ENCODE results near the gene SLC25A41.

SLC25A41 gene

DNA sequence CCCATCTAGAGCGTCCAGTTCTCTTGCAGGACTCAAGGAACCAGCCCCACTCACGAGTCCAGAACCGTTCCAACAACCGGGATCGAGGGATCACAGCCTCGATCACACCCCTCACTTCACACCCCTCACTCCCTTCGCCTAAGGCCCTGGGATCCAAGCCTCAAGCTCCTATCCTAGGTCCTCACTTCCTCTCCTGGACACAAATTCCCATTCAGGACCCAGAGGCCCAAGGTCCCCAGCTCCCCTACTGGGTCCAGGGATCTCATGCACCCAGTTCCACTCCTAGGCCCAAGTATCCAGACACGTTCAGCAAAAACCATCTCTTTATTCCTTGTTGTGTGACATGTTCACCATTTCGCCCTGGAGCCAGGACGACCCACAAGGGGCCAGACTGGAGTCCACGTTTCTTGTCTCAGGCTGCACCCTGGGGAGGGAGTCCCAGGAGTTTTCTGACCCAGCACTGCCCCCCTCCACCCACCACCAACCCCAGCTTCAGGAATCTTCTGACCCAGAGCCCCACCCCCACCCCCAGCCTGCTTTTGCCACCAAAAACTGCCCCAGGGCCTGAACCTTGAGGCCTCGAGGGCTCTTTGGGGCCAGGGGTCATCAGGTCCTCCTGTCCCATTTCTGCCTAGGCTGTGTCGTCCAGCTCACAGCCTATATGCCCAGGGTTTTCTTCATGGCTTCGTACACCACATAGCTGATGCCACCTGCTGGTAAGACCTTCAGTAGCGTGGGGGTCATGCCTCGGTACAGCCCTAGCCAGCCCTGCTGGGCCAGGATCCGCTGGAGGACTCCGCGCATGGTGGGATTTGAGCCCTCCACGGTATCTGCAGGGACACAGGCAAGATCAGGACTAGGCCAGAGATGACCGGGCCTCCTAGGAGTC is 7.6 kb downstream of the SLC25A41 start:
- DNase-seq = peak; percentile 68

DNA sequence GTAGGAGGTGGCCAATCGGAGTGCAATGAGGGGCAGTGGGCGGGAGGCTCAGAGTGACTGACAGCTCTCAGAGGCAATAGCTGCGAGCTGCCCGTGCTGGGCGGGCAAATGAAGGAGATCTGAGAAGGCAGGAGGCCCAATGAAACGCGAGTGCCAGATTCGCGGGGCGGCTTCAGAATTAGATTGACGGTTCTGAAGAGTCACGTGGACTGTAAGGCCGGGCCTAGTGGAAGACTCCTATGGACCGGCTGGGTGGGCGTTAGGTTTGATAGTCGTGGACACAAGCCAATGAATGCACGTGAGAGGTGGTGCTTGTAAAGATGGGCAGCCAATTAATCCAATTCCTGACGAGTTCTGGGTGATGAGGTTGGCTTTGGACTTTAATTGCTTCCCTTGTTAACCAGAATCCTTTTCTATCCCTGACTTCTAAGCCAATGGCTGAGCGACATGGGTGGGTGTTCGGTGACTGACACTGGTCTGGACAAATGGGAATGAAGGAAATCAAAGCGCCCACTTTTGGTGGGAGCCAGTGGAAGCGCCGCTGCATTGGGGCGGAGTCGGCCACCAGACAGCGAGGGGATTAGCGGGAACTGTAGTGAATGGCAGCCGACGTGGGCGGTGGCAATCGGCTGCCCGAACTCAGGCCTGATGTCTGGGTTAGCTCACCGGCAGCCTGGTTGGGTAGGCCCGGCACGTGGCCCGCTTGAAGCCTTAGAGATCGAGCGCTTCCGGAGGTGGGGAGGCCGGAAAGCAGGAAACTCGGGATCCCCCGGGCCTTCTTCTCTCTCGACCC is 8.4 kb downstream of the SLC25A41 start:
- DNase-seq = peak; percentile 100

DNA sequence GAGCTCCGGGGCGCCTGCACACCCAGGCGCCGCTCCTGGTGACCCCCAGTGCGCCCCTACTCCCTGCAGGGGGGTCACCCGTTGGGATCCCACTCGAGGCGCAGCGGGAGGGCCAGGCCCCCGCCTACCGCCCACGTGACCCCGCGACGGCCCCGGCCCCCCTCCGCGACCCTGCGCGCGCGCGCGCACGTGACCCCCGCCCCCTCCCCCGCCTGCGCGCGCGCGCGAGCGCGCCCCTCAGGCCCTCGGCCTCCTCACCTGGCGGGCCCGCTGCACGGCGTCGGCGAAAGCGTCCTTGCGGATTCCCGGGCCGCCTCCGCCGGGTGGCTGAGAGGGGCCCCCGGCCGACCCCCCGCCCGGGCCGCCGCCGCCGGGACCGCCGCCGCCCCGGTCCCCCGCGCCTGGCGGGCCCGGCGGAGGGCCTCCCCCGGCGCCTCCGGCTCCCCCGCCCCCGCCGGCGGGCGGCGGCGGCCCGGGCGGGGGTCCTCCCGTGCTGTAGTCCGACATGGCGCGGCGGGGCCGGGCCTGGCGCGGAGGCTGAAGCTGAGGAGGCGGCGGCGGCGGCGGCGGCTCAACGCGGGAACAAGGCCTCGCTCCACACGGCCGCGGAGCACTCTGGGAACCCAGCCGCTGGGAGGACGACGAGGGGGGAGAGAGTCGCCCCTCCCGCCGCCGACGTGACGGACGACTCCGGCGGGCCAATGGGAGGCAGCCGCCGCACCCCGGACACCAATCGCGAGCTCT is 9.2 kb downstream of the SLC25A41 start, which contains the start of gene KHSRP:
KHSRP (minus strand) TSS at position 617 of the 744 bp plus-strand sequence; CDS start at position 507, 110 bp downstream.
- DNase-seq = no peak

DNA sequence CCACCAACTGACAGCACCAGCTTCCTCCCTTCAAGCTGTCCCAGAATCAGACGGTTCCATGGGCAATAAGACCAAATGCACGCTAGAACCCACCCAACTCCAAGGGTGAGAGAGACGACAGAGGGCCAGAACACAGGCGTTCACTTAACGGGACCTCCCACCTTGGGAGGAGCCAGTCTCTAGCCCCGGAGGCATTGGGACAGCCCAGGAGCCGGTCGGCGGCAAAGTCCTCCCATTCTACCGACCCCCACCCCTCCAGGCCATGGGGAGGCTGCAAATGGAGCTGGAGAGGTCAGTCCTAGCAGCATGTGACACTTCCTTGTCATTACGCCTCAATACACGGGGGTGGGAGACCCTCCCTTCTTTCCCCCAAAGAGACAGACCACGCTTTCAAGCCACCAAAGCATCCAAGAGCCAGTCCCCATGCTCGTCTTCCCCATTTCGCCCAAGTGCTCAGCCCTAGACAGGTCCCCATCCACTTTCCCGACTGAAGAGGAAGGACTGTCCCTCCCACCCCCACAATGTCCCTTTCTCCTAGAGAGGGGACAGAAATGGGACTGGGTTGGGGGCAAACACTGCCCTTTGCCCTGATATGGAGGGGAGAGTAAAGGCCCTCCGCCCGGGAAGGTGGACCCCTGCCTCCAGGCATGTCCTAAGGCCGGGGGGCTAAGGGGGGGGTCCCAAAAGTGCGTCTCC is 9.9 kb downstream of the SLC25A41 start:
- DNase-seq = no peak

GRCh38 chr19:6421075-6422014 is 12.2 kb downstream of the SLC25A41 start:
- no peak for DNase-seq

GRCh38 chr19:6418562-6418932 is 15.0 kb downstream of the SLC25A41 start:
- no peak for DNase-seq

DNA sequence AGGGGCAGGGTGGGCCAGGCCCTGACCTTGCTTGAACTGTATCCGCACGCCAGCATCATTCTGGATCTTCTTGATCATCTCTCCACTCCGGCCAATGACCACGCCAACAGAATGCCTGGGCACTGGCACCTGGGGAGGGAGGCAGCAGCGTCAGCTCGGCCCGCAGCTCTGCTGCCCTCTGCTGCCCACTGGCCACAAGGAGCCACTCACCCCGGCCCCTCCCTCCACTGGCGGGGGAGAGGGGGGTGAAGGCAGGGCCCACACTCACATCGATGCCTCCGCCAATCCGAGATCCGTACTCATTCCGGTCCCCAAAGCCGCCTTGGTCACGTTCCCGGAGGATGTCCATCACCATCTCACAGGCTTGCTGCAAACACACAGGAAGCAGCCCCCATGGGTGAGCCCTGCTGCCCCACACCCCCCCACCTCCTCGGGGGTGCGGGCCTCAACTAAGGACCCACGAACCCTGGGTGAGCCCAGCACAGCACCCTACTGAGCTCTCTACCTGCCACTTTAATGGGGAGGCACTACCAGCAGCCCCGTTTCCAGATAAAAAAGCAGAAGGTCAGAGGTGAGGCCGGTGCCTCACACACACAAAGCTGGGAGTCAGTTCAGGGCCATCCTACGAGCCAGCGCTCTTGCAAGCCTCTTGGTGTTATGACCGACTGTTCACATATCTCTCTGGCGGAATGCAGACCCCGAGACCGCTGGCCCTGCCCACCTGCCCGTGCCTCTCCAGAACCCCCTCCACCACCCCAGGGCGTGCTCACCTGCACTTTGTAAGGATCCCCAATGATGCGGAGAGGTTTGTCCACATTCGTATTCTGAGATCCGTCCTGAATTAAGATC is 15.6 kb downstream of the SLC25A41 start:
- no peak for DNase-seq

DNA sequence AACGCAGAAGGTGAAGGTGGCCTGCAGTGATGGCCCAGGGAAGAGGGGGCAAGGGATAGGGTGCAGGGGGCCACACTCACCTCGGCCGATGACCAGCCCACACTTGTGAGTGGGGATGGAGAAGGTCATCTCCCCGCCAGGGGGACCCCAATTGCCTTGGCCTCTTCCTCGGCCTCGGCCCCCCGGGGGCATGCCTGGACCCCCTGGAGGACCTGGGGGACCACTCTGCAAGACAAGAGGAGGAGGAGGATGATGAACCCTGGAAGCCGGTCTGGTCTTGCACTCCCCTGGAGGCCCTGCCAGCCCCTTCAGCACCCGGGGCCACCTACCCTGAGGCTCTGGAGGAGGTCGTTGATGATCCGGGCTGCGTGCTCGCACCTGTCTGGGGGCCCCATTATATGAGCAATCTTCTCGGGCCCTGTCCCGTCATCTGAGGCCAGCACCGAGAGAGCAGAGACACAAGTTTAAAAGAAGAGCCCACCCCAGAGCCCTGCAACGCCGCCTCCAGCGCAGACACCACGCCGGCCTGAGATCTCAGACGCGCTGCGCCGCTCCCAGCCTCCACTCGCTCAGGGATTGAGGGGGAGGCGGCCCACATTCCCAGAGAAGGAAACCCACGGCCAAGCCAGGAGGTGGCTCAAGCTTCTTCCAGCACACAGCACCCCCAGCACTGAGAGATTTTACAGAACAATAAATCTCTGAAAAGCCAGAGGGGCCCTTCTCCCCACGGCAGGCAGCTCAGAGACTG is 16.7 kb downstream of the SLC25A41 start:
- no peak for DNase-seq

- DNase-seq = no peak
Observed at GRCh38 chr19:6415591-6416190, 17.9 kb downstream of the SLC25A41 start.

DNA sequence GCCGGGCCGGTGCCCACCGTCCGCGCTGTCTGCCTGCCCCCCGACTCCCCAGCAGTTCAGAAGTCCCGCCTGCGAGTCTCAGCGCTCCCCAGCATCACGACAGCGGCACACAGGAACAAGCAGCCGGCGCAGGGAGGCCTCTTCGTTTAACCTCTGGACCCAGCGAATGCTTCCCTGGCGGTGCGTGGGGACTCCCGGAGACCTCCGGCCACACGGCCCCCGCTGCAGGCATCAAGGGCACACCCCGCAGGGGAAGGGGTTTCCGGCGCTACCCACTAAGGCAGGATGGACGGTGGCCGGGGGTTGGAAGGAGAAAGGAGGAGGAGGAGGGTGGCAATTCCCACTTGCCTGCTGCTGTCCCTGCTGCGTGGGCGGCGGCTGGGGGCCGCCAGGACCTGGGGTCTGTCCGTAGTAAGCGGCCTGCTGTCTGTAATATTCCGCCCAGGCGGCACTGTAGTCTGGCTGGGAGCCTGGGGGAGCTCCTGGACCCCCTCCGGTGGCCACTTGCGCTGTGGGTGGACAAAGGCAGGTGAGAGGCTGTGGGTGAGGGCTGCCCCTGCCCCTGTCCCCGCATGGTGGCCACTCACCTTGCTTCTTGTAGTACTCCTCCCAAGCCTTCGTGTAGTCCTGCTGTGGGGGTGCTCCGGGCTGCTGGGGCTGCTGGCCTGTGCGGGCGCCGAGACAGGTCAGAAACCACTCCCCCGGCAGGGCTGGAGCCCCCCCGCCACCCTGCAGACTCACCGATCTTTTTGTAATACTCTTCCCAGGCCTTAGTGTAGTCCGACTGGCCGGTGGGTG is 18.6 kb downstream of the SLC25A41 start:
- no peak for DNase-seq

DNA sequence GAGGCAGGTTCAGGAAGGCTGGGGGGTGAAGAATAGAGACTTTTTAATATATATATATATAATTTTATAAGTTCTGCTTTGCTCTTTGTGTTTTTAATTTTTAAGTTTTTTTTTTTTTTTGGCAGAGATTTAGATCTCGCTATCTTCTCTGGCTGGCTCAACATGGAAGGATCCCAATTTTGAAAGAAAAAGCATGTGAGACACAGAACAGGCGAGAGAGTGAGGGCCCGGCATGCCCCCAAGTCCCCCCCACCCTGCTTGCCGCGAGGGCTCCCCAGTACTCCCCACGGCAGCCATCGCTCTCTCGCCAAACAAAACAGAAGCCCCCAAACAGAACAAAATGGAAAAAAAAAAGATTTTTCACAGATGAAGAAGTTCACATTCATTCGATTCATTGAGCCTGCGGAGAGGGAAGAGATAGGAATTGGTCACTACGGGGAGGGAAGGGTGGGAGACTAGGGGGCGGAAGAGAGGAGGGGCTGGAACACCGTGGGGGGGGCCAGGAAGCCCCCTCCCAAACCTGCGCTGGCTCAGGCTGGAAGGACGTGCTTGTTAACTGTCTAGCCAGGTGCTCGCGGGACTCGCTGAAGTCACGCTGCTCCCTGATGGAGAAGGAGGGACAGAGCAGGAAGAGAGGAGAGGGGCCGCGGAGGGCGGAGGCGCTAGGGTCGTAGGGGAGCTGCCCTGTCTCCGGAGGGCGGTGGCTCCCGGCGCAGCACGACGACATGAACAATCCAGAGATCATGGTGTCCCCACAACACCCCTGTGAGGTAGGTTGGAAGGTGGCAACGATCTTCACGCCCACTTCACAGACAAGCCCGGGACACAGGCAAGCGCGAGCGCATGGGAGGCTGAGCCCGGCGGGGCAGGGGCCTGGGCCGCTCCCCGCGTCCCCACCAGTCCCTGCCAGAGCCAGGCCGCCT is 19.6 kb downstream of the SLC25A41 start:
- DNase-seq = no peak

GRCh38 chr19:6413291-6413690 is 20.3 kb downstream of the SLC25A41 start:
- no peak for DNase-seq

- DNase-seq = no peak
Observed at GRCh38 chr19:6412447-6413091, 21.0 kb downstream of the SLC25A41 start.

DNA sequence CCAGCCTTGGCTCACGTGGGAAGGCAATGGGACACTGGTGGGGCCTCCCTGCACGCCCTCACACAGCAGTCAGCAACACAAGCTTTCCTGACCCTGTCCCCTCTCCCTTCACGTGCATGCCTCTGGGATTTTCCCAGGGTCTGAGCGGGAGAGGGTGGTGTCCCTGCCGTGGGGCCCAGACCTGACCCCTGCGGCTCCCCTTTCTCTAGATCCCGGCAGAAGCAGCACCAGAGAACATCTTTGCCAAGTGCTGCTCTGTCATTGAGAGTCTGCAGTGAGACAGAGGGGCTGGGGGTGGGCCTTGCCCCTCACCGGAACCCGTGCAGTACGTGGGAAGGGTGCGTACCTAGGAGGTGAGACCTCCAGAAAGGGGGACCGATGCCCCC is 21.5 kb downstream of the SLC25A41 start:
- DNase-seq = no peak

DNA sequence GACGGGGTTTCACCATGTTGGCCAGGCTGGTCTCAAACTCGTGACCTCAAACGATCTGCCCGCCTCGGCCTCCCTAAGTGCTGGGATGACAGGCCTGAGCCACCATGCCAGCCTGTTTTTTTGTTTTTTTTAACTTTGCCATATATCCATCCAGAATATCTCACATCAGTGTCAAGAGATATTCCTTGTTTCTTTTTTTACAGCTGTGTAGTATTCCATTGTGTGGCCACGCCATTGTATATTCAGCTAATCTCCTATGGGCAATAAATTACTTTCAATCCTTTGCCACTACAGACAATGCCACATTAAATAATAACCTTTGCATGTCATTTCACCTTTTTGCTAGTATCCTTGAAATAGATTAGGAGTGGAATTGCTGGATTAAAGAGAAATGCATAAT is 24.2 kb downstream of the SLC25A41 start:
- DNase-seq = no peak

DNA sequence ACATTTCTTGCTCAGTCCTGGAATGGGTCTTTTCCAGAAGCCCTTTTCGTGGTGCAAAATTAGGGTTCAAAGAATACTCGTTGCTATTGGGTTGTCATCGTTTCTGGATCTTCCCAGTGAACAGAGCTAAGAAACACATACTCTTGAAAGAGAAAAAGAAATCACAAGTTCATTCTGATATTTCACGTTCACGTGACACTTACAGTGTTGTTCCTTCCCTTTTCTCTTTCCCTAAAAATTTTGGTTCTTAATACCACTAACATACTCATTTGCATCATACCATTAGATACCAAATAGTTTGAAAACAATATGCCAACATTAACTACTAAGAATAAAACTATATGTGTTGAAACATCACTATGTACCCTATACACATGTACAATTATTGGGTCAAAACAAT is 27.2 kb downstream of the SLC25A41 start:
- DNase-seq = no peak

Measured in GF-D8 (cell line).